Adrenal gland (tissue), 5 donors: ENCODE data around the gene SORBS1.

Source experiments
- POLR2A ChIP-seq, 2 donors: fragments of 450-650 bp; IDR thresholded peaks; one replicate each; pipeline ENCODE4 v1.6.1; 2017; ENCODE audit warnings: antibody characterized with exemption in 2 of 2, mild to moderate bottlenecking in 2 of 2, moderate library complexity in 1 of 2
- TF ChIP-seq, protein P1 (sequence below), 6 experiments: fragments of 450-650 bp in 4 of 6; fragments of 200-600 bp in 2 of 6; sonication (generic) in 1 of 6; IDR thresholded peaks; 1 replicate in 5 of 6; 2 replicates in 1 of 6; pipeline versions ENCODE4 v1.5.1 to v1.8.0; 2016 to 2021; ENCODE audit warnings: antibody characterized with exemption in 6 of 6, mild to moderate bottlenecking in 2 of 6, moderate library complexity in 1 of 6
- donor health status: DM: no; HTN: no; CAD: no.

GRCh38 chr10:95499482-95499989 is 61.6 kb downstream of the SORBS1 start:
- TF ChIP-seq, protein P1, sequence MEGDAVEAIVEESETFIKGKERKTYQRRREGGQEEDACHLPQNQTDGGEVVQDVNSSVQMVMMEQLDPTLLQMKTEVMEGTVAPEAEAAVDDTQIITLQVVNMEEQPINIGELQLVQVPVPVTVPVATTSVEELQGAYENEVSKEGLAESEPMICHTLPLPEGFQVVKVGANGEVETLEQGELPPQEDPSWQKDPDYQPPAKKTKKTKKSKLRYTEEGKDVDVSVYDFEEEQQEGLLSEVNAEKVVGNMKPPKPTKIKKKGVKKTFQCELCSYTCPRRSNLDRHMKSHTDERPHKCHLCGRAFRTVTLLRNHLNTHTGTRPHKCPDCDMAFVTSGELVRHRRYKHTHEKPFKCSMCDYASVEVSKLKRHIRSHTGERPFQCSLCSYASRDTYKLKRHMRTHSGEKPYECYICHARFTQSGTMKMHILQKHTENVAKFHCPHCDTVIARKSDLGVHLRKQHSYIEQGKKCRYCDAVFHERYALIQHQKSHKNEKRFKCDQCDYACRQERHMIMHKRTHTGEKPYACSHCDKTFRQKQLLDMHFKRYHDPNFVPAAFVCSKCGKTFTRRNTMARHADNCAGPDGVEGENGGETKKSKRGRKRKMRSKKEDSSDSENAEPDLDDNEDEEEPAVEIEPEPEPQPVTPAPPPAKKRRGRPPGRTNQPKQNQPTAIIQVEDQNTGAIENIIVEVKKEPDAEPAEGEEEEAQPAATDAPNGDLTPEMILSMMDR (IDR thresholded peaks at IDR 0.05): no peak
- no peak for TF ChIP-seq POLR2A (IDR thresholded peaks at IDR 0.05)
